ENCODE measurements around the gene ZNF485.

DNA sequence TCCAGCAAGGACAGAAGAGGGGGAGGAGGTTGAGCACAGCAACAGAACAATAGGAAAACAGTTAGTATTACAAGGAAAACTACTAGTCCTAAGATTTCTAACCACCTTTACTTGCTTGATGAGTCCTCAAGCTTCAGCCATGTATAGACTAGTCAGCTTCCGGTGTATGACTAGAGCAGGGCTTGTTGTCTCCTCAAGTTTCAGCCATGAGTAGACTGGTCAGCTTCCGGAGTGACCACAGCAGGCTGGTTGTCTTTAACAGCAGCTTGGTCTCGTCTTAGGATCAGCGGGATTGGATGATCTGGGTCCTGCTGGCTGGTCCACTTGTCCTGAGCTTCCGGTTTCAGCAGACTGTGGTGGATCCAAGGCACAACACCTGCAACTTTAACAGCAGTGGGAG lies 21.2 kb upstream of the ZNF485 start:
- TF ChIP-seq POLR2A (IDR thresholded peaks at IDR 0.05): no peak
- TF ChIP-seq, protein P1, sequence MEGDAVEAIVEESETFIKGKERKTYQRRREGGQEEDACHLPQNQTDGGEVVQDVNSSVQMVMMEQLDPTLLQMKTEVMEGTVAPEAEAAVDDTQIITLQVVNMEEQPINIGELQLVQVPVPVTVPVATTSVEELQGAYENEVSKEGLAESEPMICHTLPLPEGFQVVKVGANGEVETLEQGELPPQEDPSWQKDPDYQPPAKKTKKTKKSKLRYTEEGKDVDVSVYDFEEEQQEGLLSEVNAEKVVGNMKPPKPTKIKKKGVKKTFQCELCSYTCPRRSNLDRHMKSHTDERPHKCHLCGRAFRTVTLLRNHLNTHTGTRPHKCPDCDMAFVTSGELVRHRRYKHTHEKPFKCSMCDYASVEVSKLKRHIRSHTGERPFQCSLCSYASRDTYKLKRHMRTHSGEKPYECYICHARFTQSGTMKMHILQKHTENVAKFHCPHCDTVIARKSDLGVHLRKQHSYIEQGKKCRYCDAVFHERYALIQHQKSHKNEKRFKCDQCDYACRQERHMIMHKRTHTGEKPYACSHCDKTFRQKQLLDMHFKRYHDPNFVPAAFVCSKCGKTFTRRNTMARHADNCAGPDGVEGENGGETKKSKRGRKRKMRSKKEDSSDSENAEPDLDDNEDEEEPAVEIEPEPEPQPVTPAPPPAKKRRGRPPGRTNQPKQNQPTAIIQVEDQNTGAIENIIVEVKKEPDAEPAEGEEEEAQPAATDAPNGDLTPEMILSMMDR (IDR thresholded peaks at IDR 0.05): no peak
